HepG2 (cell line): ENCODE data around the gene AJM1. TPM values are rescaled to one million over a fixed set of nuclear protein-coding genes. Genes with fewer than 3 reads are reported as not detected.

Source experiments
- AGO1 ChIP-seq: fragments of 200-400 bp; formaldehyde crosslinking; IDR thresholded peaks from 2 replicates; pipeline ENCODE4 v1.6.1; 2017; ENCODE audit warnings: mild to moderate bottlenecking, low read depth, low read length, moderate library complexity; ENCODE audit not compliant: poor library complexity, severe bottlenecking
- ARID5B ChIP-seq: IDR thresholded peaks from 2 replicates; pipeline ENCODE4 v1.4.0; 2020; ENCODE audit warnings: mild to moderate bottlenecking, missing genetic modification reagents
- CTCF ChIP-seq: sonication (generic); formaldehyde crosslinking; IDR thresholded peaks from 2 replicates; pipeline ENCODE4 v1.5.0; 2020; ENCODE audit warnings: mild to moderate bottlenecking, missing genetic modification reagents, moderate library complexity
- EP300 ChIP-seq, 3 experiments: sonication (generic) in 1 of 3; formaldehyde crosslinking in 1 of 3; IDR thresholded peaks; 2 replicates each; pipeline versions ENCODE4 v1.5.1 to v1.6.1; 2011 to 2020; ENCODE audit warnings: low read depth in 2 of 3, low read length in 2 of 3, borderline replicate concordance in 1 of 3, improper control_type of control experiment in 1 of 3, mild to moderate bottlenecking in 1 of 3, missing genetic modification reagents in 1 of 3, moderate library complexity in 1 of 3
- GFI1 ChIP-seq: sonication (generic); formaldehyde crosslinking; IDR thresholded peaks from 2 replicates; pipeline ENCODE4 v1.5.0; 2020; ENCODE audit warnings: missing genetic modification reagents, mild to moderate bottlenecking, borderline replicate concordance
- KIAA2018 ChIP-seq: sonication (generic); formaldehyde crosslinking; IDR thresholded peaks from 2 replicates; pipeline ENCODE4 v1.5.0; 2020; ENCODE audit warnings: mild to moderate bottlenecking, missing genetic modification reagents, borderline replicate concordance
- MIXL1 ChIP-seq: IDR thresholded peaks from 2 replicates; pipeline ENCODE4 v1.6.1; 2016
- NR2F6 ChIP-seq, 2 experiments: IDR thresholded peaks; 2 replicates each; pipeline ENCODE4 v1.6.1; 2016; ENCODE audit warnings: antibody characterized with exemption in 1 of 2, mild to moderate bottlenecking in 1 of 2
- TBX2 ChIP-seq: sonication (generic); formaldehyde crosslinking; IDR thresholded peaks from 2 replicates; pipeline ENCODE4 v1.5.0; 2020; ENCODE audit warnings: missing genetic modification reagents, mild to moderate bottlenecking, borderline replicate concordance
- ZNF234 ChIP-seq: sonication (generic); formaldehyde crosslinking; conservative IDR thresholded peaks from 2 replicates; pipeline ENCODE4 v1.5.1; 2020; ENCODE audit warnings: mild to moderate bottlenecking, missing genetic modification reagents
- ZNF326 ChIP-seq: sonication (generic); formaldehyde crosslinking; IDR thresholded peaks from 2 replicates; pipeline ENCODE4 v1.4.0; 2020; ENCODE audit warnings: missing genetic modification reagents, borderline replicate concordance
- ZNF382 ChIP-seq: sonication (generic); formaldehyde crosslinking; IDR thresholded peaks from 2 replicates; pipeline ENCODE4 v1.5.0; 2020; ENCODE audit warnings: missing genetic modification reagents, mild to moderate bottlenecking, borderline replicate concordance
- ZNF777 ChIP-seq: sonication (generic); formaldehyde crosslinking; IDR thresholded peaks from 2 replicates; pipeline ENCODE4 v1.4.0; 2020; ENCODE audit warnings: missing genetic modification reagents
- polyA plus RNA-seq, 8 experiments: library from polyadenylated mRNA; depleted of rRNA in 3 of 8; stranded (reverse) in 7 of 8; unstranded in 1 of 8; fragments of >200 nt; fragmentation: Illumina TruSeq in 4 of 8; extraction: Trizol in 4 of 8; gene quantifications; 2 replicates each; pipeline versions ENCODE4 v1.2.1 to v1.2.3, GENCODE V29; 2011 to 2016; ENCODE audit warnings: low read depth in 4 of 8, missing spikeins in 1 of 8, mixed read lengths in 1 of 8; ENCODE audit not compliant: insufficient read depth in 1 of 8
- total RNA-seq, 5 experiments: library from RNA; depleted of rRNA; stranded (reverse); fragments of >200 nt; fragmentation: Illumina TruSeq; extraction: Trizol; gene quantifications; 2 replicates each; pipeline ENCODE4 v1.2.3, GENCODE V29; 2016; ENCODE audit warnings: low read depth in 1 of 5

Gene AJM1
- total and polyA plus RNA-seq, 2 of the 13 experiments (the other 11 are each of a cell fraction or from before 2014, with no cell fraction given): 1.1 to 1.2 TPM

GRCh38 chr9:136799079-136799853 lies 43.0 kb upstream of the AJM1 start (continued):
- TF ChIP-seq CTCF (0 out of 2 replicates have a peak, but pooled peaks have one; percentile 8), TBX2 (peak; percentile 31; the same call in 1 of the 2 replicates), ZNF382 (no peak), NR2F6 (IDR thresholded peaks at IDR 0.05) (no peak; the same call in 1 of the 2 replicates), NR2F6 (CRISPR knock-in tag; IDR thresholded peaks at IDR 0.05) (peak; percentile 69), EP300 (IDR thresholded peaks at IDR 0.05; ENCODE audit: low read depth in 2 of 2, low read length in 2 of 2) (peak in 1 of 2 experiments; percentile 65; a peak in 2 of 4 replicates), EP300 (CRISPR knock-in tag; IDR thresholded peaks at IDR 0.05; ENCODE audit: borderline replicate concordance) (no peak; the same call in 1 of the 2 replicates), ARID5B (peak; percentile 42; the same call in 1 of the 2 replicates), ZNF326 (0 out of 2 replicates have a peak, but pooled peaks have one; percentile 41), MIXL1 (CRISPR knock-in tag) (peak; percentile 90), KIAA2018 (0 out of 2 replicates have a peak, but pooled peaks have one; percentile 31), GFI1 (CRISPR knock-in tag) (no peak), ZNF234 (CRISPR knock-in tag) (no peak), ZNF777 (CRISPR knock-in tag) (peak; percentile 45; the same call in 1 of the 2 replicates), AGO1 (peak; percentile 95)
